Liver (tissue), 9 donors: ENCODE measurements around the gene NINJ1. TPM values are rescaled to one million over a fixed set of nuclear protein-coding genes. Genes with fewer than 3 reads are reported as not detected.
A peak's percentile ranks its signal among the peaks of the same experiment; 100 is the strongest.

ENCODE experiments used
- DNase-seq: peaks from one replicate; pipeline ENCODE4 v3.0.0-alpha.2; 2017; ENCODE audit warnings: low spot score
- H3K27ac ChIP-seq, 2 donors: one replicate each; pipeline ENCODE4 v1.7.0; 2013; ENCODE audit warnings: inconsistent platforms in 2 of 2, low read length in 2 of 2, control low read depth in 1 of 2, low read depth in 1 of 2, mild to moderate bottlenecking in 1 of 2
- H3K27me3 ChIP-seq, 4 donors: one replicate each; pipeline versions ENCODE4 v1.6.1 to v1.7.0; 2013; ENCODE audit warnings: low read length in 3 of 4, inconsistent platforms in 1 of 4, mild to moderate bottlenecking in 1 of 4, moderate library complexity in 1 of 4; ENCODE audit not compliant: control insufficient read depth in 4 of 4, insufficient read depth in 4 of 4
- H3K36me3 ChIP-seq, 4 donors: one replicate each; pipeline versions ENCODE4 v1.6.1 to v1.7.0; 2013; ENCODE audit warnings: low read length in 3 of 4, mild to moderate bottlenecking in 3 of 4, low read depth in 1 of 4, moderate library complexity in 1 of 4; ENCODE audit not compliant: control insufficient read depth in 4 of 4, insufficient read depth in 3 of 4
- H3K4me1 ChIP-seq, 4 donors: one replicate each; pipeline versions ENCODE4 v1.6.1 to v1.7.0; 2013; ENCODE audit warnings: low read length in 3 of 4, mild to moderate bottlenecking in 3 of 4, moderate library complexity in 1 of 4; ENCODE audit not compliant: control insufficient read depth in 4 of 4, insufficient read depth in 4 of 4
- H3K4me3 ChIP-seq, 3 donors: one replicate each; pipeline versions ENCODE4 v1.6.1 to v1.7.0; 2013; ENCODE audit warnings: low read length in 3 of 3, control low read depth in 1 of 3, low read depth in 1 of 3, mild to moderate bottlenecking in 1 of 3
- H3K9ac ChIP-seq, 2 donors: one replicate each; pipeline ENCODE4 v1.7.0; 2013; ENCODE audit warnings: low read length in 2 of 2, mild to moderate bottlenecking in 2 of 2, moderate library complexity in 2 of 2, control low read depth in 1 of 2, low read depth in 1 of 2
- H3K9me3 ChIP-seq, 4 donors: one replicate each; pipeline versions ENCODE4 v1.6.1 to v1.7.0; 2013; ENCODE audit warnings: low read length in 3 of 4; ENCODE audit not compliant: control insufficient read depth in 4 of 4
- EGR1 ChIP-seq, 2 donors: IDR thresholded peaks; 2 replicates each; pipeline ENCODE4 v1.6.1; 2016 to 2018; ENCODE audit warnings: antibody characterized with exemption in 2 of 2, low read depth in 2 of 2
- FOXA1 ChIP-seq: IDR thresholded peaks from 2 replicates; pipeline ENCODE4 v1.6.1; 2016; ENCODE audit warnings: antibody characterized with exemption
- FOXA2 ChIP-seq: IDR thresholded peaks from 2 replicates; pipeline ENCODE4 v1.6.1; 2016; ENCODE audit warnings: antibody characterized with exemption
- GABPA ChIP-seq, 2 donors: IDR thresholded peaks in 1 of 2; conservative IDR thresholded peaks in 1 of 2; 2 replicates each; pipeline ENCODE4 v1.6.1; 2016; ENCODE audit warnings: antibody characterized with exemption in 2 of 2, mild to moderate bottlenecking in 1 of 2, moderate library complexity in 1 of 2
- HNF4A ChIP-seq, 2 donors: conservative IDR thresholded peaks; 2 replicates each; pipeline ENCODE4 v1.6.1; 2016; ENCODE audit warnings: antibody characterized with exemption in 2 of 2, mild to moderate bottlenecking in 2 of 2
- HNF4G ChIP-seq: IDR thresholded peaks from 2 replicates; pipeline ENCODE4 v1.6.1; 2016; ENCODE audit warnings: antibody characterized with exemption
- JUND ChIP-seq, 2 donors: IDR thresholded peaks; 2 replicates each; pipeline ENCODE4 v1.6.1; 2016; ENCODE audit warnings: antibody characterized with exemption in 2 of 2
- NR2F2 ChIP-seq: IDR thresholded peaks from 2 replicates; pipeline ENCODE4 v1.6.1; 2016; ENCODE audit warnings: antibody characterized with exemption
- RAD21 ChIP-seq, 2 donors: IDR thresholded peaks; 2 replicates each; pipeline ENCODE4 v1.6.1; 2016; ENCODE audit warnings: antibody characterized with exemption in 2 of 2, mild to moderate bottlenecking in 2 of 2
- REST ChIP-seq: IDR thresholded peaks from 2 replicates; pipeline ENCODE4 v1.6.1; 2016; ENCODE audit warnings: antibody characterized with exemption, mild to moderate bottlenecking
- RXRA ChIP-seq, 2 donors: IDR thresholded peaks; 2 replicates each; pipeline ENCODE4 v1.6.1; 2017 to 2018; ENCODE audit warnings: antibody characterized with exemption in 2 of 2, mild to moderate bottlenecking in 1 of 2
- SP1 ChIP-seq: IDR thresholded peaks from 2 replicates; pipeline ENCODE4 v1.6.1; 2018; ENCODE audit warnings: antibody characterized with exemption, mild to moderate bottlenecking
- YY1 ChIP-seq: IDR thresholded peaks from 2 replicates; pipeline ENCODE4 v1.6.1; 2016; ENCODE audit warnings: antibody characterized with exemption, mild to moderate bottlenecking
- WGBS: extraction: QIAGEN DNeasy Blood & Tissue Kit; methylation state at CpG from one replicate; pipeline ENCODE4 v1.1.7; 2013; 5-methylcytosine and 5-hydroxymethylcytosine counted together
- polyA plus RNA-seq, 2 donors: library from polyadenylated mRNA; stranded (reverse) in 1 of 2; unstranded in 1 of 2; fragments of 200-250 nt in 1 of 2; fragments of >200 nt in 1 of 2; fragmentation: Nextera tagmentation in 1 of 2; extraction: Ambion mirVana in 1 of 2; gene quantifications; one replicate each; pipeline versions ENCODE4 v1.2.1 to v1.2.3, GENCODE V29; 2013 to 2015
- total RNA-seq, 2 donors: library from RNA; depleted of rRNA; stranded (reverse); fragments of >200 nt; gene quantifications; one replicate each; pipeline ENCODE4 v1.2.3, GENCODE V29; 2014
- TF ChIP-seq, protein P1 (sequence below): IDR thresholded peaks from 2 replicates; pipeline ENCODE4 v1.6.1; 2016; ENCODE audit warnings: antibody characterized with exemption
- TF ChIP-seq, protein P2 (sequence below): IDR thresholded peaks from 2 replicates; pipeline ENCODE4 v1.6.1; 2016; ENCODE audit warnings: antibody characterized with exemption
- TF ChIP-seq, protein P3 (sequence below): IDR thresholded peaks from 2 replicates; pipeline ENCODE4 v1.6.1; 2016; ENCODE audit warnings: antibody characterized with exemption
- TF ChIP-seq, protein P4 (sequence below): fragments of 150-350 bp; IDR thresholded peaks from 2 replicates; pipeline ENCODE4 v1.5.1; 2017; ENCODE audit warnings: improper control_type of control experiment, low read depth, low read length; ENCODE audit not compliant: missing input control
- donor health status: healthy.
- donor health status: healthy.
- donor health status: healthy.
- donor health status: healthy.
- donor health status: healthy.

The NINJ1 gene
- total and polyA plus RNA-seq, 4 donors: 31.2 to 72.1 (median 55.2) TPM

DNA sequence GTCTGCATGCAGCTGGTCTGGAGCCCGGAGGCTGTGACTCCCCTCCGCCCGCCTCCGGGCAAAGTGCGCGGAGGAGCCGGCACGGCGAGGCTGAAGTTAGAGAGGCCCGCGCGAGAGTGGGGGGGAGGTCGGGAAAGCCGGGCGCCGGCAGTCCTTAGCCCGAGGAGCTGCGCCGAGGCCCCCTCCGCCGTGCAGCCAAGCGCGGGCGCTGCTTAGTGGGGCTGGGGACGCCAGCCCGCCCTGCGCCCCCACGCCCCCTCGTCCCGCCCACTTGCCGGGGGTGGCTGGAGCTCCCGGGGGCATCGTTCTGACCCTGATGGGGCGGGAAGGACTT lies 403 bp downstream of the NINJ1 start:
- no peaks in the 10 kb centered on the region for H3K36me3 ChIP-seq
- peak; percentile 68 for DNase-seq
- peak overlapping the region; percentile 61 to 66 for H3K9ac ChIP-seq
- peaks cover 20 to 64% (median 42%) of the 10 kb centered on the region in 4 donors for H3K4me1 ChIP-seq
- no peaks in the 10 kb centered on the region for H3K27me3 ChIP-seq
- peak overlapping the region; percentile 89 to 95 for H3K27ac ChIP-seq
- peak overlapping the region; percentile 55 to 76 (median 68) for H3K4me3 ChIP-seq
- under 1% methylated on average over 34 of the region's 34 CpGs for WGBS
- peaks cover 0 to 2% (median 0%) of the 10 kb centered on the region in 4 donors for H3K9me3 ChIP-seq
- TF ChIP-seq GABPA (IDR thresholded peaks at IDR 0.05 in 1 of 2, conservative IDR thresholded peaks at IDR 0.05 in 1 of 2) (no peak), RXRA (IDR thresholded peaks at IDR 0.05) (no peak), EGR1 (IDR thresholded peaks at IDR 0.05; ENCODE audit: low read depth in 2 of 2) (no peak), YY1 (peak; percentile 30), JUND (IDR thresholded peaks at IDR 0.05) (no peak), HNF4G (peak; percentile 52), REST (no peak), SP1 (peak; percentile 50), FOXA1 (no peak), RAD21 (IDR thresholded peaks at IDR 0.05) (no peak), HNF4A (conservative IDR thresholded peaks at IDR 0.05) (peak; percentile 66 to 73), FOXA2 (no peak), NR2F2 (no peak)
- TF ChIP-seq, protein P1, sequence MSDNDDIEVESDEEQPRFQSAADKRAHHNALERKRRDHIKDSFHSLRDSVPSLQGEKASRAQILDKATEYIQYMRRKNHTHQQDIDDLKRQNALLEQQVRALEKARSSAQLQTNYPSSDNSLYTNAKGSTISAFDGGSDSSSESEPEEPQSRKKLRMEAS: no peak
- TF ChIP-seq, protein P2, sequence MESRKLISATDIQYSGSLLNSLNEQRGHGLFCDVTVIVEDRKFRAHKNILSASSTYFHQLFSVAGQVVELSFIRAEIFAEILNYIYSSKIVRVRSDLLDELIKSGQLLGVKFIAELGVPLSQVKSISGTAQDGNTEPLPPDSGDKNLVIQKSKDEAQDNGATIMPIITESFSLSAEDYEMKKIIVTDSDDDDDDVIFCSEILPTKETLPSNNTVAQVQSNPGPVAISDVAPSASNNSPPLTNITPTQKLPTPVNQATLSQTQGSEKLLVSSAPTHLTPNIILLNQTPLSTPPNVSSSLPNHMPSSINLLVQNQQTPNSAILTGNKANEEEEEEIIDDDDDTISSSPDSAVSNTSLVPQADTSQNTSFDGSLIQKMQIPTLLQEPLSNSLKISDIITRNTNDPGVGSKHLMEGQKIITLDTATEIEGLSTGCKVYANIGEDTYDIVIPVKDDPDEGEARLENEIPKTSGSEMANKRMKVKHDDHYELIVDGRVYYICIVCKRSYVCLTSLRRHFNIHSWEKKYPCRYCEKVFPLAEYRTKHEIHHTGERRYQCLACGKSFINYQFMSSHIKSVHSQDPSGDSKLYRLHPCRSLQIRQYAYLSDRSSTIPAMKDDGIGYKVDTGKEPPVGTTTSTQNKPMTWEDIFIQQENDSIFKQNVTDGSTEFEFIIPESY: no peak
- TF ChIP-seq, protein P3, sequence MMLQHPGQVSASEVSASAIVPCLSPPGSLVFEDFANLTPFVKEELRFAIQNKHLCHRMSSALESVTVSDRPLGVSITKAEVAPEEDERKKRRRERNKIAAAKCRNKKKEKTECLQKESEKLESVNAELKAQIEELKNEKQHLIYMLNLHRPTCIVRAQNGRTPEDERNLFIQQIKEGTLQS: no peak
- TF ChIP-seq, protein P4, sequence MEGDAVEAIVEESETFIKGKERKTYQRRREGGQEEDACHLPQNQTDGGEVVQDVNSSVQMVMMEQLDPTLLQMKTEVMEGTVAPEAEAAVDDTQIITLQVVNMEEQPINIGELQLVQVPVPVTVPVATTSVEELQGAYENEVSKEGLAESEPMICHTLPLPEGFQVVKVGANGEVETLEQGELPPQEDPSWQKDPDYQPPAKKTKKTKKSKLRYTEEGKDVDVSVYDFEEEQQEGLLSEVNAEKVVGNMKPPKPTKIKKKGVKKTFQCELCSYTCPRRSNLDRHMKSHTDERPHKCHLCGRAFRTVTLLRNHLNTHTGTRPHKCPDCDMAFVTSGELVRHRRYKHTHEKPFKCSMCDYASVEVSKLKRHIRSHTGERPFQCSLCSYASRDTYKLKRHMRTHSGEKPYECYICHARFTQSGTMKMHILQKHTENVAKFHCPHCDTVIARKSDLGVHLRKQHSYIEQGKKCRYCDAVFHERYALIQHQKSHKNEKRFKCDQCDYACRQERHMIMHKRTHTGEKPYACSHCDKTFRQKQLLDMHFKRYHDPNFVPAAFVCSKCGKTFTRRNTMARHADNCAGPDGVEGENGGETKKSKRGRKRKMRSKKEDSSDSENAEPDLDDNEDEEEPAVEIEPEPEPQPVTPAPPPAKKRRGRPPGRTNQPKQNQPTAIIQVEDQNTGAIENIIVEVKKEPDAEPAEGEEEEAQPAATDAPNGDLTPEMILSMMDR: no peak
